C4-2B (cell line): ENCODE results near the gene SCARB1.

Experiments used
- H3K27ac ChIP-seq: fragments of 450-650 bp; 2 replicates; pipeline ENCODE4 v1.5.1; 2017
- ZFX ChIP-seq: fragments of 450-650 bp; IDR thresholded peaks from 2 replicates; pipeline ENCODE4 v1.6.1; 2017
- TF ChIP-seq, protein P1 (sequence below): fragments of 450-650 bp; conservative IDR thresholded peaks from 2 replicates; pipeline ENCODE4 v1.5.1; 2017; ENCODE audit warnings: mild to moderate bottlenecking

The SCARB1 gene

GRCh38 chr12:124759841-124760503 is 103.7 kb downstream of the SCARB1 start:
- TF ChIP-seq, protein P1, sequence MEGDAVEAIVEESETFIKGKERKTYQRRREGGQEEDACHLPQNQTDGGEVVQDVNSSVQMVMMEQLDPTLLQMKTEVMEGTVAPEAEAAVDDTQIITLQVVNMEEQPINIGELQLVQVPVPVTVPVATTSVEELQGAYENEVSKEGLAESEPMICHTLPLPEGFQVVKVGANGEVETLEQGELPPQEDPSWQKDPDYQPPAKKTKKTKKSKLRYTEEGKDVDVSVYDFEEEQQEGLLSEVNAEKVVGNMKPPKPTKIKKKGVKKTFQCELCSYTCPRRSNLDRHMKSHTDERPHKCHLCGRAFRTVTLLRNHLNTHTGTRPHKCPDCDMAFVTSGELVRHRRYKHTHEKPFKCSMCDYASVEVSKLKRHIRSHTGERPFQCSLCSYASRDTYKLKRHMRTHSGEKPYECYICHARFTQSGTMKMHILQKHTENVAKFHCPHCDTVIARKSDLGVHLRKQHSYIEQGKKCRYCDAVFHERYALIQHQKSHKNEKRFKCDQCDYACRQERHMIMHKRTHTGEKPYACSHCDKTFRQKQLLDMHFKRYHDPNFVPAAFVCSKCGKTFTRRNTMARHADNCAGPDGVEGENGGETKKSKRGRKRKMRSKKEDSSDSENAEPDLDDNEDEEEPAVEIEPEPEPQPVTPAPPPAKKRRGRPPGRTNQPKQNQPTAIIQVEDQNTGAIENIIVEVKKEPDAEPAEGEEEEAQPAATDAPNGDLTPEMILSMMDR, result no peak
- TF ChIP-seq ZFX, result no peak
- H3K27ac ChIP-seq, result no peak overlapping the region

DNA sequence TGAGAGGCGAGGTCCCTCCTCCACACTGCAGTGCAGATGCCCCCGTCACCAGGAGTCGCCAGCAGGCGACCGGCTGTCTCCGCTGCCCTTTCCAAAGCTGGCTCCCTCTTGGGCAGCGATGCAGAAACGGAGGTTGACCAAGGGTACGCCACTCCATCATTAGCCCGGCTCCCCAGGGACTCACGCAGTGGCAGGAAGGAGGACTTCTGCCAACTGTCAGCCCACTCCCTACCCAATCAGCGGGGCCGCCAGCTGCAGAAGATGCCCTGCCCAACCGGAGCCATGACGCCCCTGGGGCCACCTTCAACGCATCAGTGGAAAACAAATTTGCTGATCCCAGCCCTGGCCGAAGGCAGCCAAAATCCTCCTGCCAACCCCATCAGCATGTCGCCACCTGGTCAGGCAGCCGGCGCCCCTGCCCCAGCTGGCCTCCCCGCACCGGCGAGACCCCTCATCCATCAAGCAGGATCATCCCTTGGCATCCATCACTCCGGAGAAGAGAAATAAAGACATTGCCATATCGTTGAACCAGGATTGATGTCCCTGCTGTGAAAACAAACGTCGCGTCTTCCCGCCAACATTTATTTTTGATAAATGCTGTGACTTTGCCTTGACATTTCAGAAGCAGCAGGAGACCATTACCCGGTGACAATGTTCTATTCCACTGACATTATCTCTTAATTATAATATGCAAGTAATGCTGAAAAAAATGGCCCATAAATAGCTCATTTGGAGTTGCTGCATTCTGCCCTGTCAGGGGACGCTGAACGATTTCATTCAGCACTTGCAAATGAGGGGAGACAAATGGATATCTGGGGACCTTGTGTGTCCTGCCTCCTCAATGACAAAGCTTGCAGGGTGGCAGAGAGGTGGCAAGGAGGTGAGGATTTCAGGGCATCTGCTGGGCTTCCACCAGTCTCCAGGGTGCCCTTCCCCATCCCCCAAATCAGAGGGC is 105.1 kb downstream of the SCARB1 start:
- no peak for TF ChIP-seq ZFX
- TF ChIP-seq, protein P1, result no peak
- no peak overlapping the region for H3K27ac ChIP-seq

DNA sequence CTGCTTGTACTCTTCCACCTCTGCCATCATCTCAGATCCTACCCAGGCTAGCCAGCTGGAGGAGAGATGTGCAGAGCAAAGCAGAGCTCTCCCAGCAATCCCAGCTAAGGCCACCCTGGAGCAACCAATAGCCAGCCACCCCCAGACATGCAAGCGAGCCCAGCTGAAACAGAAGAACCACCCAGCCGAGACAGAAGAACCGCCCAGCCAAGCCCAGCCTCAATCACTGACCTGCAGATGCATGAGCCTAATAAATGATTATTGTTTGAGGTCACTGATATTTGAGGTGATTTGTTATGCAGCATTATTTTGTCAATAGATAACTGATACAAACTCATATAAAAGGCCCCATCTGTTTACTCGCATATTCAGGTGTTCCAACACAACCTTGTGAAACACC is 106.3 kb downstream of the SCARB1 start:
- TF ChIP-seq, protein P1, result no peak
- no peak for TF ChIP-seq ZFX

GRCh38 chr12:124756760-124757159 is 106.9 kb downstream of the SCARB1 start:
- no peak overlapping the region for H3K27ac ChIP-seq
- TF ChIP-seq ZFX, result no peak

More for the DNA sequence above, 106.3 kb downstream of the SCARB1 start:
- H3K27ac ChIP-seq, result no peak overlapping the region

DNA sequence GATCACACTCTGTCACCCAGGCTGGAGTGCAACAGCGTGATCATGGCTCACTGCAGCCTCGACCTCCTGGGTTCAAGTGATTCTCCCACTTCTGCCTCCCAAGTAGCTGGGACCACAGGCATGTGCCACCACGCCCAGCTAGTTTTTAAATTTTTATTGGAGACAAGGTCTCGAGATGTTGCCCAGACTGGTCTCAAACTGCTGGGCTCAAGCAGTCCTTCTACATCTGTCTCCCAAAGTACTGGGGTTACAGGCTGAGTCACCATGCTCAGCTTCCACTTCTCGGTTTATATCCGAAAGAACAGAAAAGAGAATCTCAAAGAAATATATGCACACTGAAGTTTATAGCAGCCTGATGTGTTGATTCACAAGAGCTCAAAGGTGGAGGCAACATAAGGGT is 107.5 kb downstream of the SCARB1 start:
- TF ChIP-seq, protein P1, result no peak
- H3K27ac ChIP-seq, result no peak overlapping the region

DNA sequence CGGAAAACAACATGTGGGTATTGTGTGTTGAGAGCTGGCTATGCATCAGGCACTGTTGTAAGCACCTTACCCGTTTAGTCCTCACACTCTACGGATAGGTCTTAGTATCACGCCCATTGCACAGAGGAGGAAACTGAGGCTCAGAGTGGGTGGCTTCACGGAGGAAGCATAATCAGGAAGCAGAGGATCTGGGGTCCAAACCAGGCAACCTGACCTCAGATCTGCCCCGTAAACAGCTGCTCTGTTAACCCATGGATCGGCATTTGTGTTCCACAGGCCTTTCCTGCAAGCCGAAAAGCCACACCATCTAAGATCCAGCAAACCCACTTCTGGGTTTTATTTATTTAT is 107.9 kb downstream of the SCARB1 start:
- TF ChIP-seq, protein P1, result no peak
- TF ChIP-seq ZFX, result no peak
- H3K27ac ChIP-seq, result no peak overlapping the region

DNA sequence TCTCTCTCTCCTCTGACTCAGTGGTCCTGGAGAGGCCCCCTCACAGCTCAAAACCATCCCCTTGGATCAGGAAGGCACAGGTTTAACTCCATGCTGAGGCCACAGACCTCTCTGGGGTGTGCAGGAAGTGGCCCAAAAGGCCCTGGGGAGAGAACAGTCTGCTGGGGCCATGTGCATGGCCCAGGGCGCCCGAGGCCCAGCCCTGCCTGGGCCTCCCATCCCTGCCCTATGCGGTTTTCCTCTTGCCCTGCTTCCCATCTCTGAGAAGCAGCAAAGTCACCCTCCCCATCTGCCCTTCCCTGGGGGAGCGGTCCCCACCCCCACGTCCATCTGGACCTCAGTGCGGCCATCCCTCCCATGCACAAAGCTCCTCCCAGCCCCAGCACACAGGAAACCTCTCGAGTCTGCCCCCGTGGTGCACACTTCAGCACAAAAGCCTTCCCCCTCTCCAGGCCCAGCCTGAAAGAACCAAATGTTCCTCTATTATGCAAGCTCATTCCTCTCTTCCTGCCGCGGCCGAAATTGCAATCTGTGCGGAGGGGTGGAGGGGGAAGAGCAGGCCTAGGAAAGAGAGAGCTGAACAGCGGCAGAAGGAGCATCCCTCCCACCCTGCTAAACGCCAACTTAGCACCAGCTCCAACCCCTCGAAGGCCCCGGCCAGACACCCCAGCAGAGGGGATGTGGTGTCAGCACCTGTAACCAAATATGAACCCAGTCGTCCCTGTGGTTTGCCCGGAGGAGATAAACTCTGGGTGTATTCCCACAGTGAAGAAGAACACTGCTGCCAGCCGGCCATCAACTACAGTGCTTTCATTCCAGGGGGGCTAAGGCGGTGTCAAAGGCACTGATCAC is 108.5 kb downstream of the SCARB1 start:
- no peak for TF ChIP-seq ZFX
- TF ChIP-seq, protein P1, result no peak
- no peak overlapping the region for H3K27ac ChIP-seq
